ACHN (cell line): Measurements from ENCODE around the gene GNGT1.

Source experiments
- DNase-seq: peaks from one replicate; pipeline ENCODE4 v3.0.0-alpha.2; 2015
- in situ Hi-C: cut with HindIII; loops from 2 replicates; pipeline ENCODE4 v1.10.0; 2017; ENCODE audit warnings: low sequenced_read_pairs, low pct_ligation_motif_present, low pct_unique_long_range_greater_than_20kb

Gene GNGT1

DNA sequence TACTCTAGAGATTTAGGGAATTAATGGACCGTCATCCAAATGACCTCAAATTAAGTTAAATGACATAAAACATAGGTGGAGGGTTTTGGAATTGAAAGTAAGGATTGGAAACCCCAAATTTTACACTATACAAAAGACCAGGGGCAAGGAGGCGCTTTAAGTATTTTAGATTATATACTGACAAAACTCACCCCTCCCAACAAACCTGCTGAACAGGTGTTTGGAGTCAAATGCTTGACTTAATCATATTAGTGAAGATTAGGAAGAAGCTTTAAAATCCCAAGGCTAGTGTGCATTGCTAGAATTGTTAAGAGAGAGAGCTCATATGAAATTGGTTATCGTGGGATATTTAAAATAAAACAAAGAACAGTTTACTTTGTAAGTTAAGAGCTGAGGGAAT is at the start of gene GNGT1:
Gene GNGT1 (plus strand): TSS at position 301 of the 400 bp plus-strand sequence. CDS start 180 bp downstream, outside the sequence.
- in situ Hi-C loops: no loop called here

DNA sequence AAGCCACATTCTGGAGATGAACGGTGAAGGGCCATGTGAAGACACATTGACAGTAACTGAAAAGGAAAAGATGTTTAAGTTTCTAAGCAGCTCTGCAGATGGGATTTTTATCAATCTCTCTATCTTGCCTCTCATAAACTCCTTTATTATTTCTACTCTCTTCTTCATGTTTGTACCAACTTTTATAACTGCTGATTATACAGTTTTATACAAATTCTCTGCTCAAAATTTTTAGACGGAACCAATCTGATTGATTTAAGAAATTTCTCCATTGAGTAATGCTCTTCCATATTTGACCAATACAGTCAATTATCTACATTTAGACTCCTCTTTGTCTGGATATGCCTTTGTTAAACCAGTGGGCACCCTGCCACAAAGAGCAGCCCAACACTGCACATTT is 47.5 kb upstream of the GNGT1 start:
- DNase-seq: no peak
- in situ Hi-C loops: no loop called here

More for the DNA sequence above, at the start of gene GNGT1:
- no peak for DNase-seq

- DNase-seq: no peak
- in situ Hi-C loops: no loop called here
These were observed 46.1 kb upstream of the GNGT1 start for GRCh38 chr7:93860261-93860660.

DNA sequence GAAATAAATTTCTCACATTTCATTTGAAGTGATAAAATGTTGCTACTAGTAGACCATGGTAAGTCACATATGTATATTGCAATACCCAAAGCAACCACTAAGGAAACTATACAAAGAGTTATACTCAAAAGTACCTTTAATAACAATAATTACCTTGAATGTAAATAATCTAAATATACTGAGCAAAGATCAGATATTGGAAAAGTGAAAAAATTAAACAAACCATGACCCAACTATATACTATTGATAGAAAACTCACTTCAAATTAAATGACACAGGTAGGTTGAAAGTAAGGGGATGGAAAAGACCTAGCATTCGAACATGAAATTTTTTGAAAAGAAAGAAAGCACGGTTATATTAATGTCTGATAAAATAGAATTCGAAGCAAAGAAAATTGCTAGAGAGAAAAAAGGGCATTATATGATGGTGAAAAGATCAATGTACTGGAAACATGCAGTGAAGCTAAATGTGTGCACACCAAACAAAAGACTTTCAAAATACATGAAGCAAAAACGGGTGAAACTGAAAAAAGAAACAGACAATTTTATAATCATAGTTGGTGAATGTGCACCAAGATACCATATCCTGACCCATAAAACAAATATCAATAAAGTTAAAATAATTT is 44.9 kb upstream of the GNGT1 start:
- in situ Hi-C loops: no loop called here
- DNase-seq: peak; percentile 29

DNA sequence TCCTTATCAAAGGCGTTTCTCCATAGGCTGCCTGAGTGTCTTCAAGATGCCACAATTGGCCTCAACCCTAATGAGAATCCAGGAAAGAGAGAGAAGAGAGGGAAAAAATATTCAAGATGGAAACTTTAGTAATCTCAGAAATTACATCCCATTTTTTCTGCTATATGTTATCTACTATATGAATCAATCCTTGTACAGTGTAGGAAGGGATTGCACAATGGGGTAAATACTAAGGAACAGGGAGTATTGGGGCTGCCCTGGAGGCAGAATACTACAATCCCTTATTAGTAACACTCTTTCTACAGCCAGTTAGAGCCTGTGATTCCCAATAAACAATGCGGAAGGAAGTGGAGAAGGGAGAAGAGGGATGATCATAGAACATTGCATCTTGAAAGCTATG is 43.7 kb upstream of the GNGT1 start:
- DNase-seq: no peak
- in situ Hi-C loops: no loop called here

DNA sequence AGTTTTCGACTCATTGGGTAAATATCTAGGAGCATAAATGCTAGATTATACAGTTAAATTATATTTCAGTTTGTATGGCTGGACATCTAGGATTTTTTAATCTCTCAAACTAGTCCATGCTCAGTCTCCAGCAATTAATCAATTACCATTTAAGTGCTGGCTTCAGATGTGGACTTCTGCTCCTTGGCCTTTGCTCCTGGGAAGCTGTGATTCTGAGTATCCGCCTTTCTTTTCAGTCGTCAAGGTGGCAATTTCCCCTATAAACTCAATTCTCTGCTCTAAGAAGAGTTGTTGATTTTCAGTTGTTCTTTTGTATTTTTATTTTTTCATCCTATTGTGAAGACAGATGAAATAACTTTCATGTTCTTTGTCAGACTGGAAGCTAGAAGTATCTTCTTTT is 39.5 kb upstream of the GNGT1 start:
- in situ Hi-C loops: no loop called here

GRCh38 chr7:93873998-93874574 is 32.3 kb upstream of the GNGT1 start:
- in situ Hi-C loops: no loop called here

More for the DNA sequence above, 39.5 kb upstream of the GNGT1 start:
- DNase-seq: no peak

DNA sequence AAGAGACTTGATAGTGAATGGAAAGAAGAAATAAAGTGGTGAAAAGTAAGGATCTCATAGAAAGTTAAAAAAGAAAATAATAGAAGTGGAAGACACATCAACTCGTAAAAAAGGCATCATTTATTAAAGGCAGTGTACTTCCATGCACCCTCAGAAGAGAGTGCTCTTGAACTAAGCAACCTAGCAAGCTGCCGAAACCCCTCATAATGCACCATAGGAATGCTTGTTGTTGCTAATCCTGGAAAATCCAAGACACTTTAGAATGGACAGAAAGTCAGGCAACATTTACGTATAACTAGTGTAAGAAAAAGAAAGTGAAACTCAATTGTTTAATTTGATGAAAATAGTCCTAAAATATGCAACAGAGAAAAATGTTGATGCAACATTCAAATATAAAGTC is 28.6 kb upstream of the GNGT1 start:
- DNase-seq: no peak
- in situ Hi-C loops: loop anchor here (25.0 kb wide), 1 partner anchor 165 kb away; no protein-coding TSS in a partner anchor

More at GRCh38 chr7:93873998-93874574, 32.3 kb upstream of the GNGT1 start:
- no peak for DNase-seq

GRCh38 chr7:93879356-93879755 is 27.0 kb upstream of the GNGT1 start:
- in situ Hi-C loops: loop anchor here (25.0 kb wide), 1 partner anchor 167 kb away; no protein-coding TSS in a partner anchor
- DNase-seq: no peak

GRCh38 chr7:93882468-93882867 is 23.9 kb upstream of the GNGT1 start:
- no peak for DNase-seq
- in situ Hi-C loops: loop anchor here (25.0 kb wide), 1 partner anchor 170 kb away; no protein-coding TSS in a partner anchor

- no peak for DNase-seq
- in situ Hi-C loops: loop anchor here (25.0 kb wide), 1 partner anchor 171 kb away; no protein-coding TSS in a partner anchor
These were observed 23.1 kb upstream of the GNGT1 start for GRCh38 chr7:93883078-93883916.

DNA sequence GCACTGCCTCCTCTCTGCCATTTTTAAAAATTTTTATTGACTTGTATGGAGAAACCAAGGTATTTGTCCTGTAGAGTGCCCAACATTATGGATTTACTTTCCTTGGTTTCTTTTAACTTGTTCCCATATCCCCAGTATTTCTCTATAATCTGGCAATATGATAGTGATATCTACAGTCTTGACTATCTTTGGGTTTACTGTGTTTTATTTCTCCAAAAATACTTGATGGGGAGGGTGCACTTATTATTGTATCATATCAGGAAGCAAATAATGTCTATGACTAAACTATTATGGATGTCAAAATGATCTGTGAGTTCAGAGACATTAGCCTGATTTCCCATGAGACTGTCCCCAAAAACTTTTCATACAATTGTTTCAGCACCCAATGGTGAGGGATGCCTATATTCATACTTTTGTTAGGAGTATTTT is 22.4 kb upstream of the GNGT1 start:
- no peak for DNase-seq
- in situ Hi-C loops: loop anchor here (25.0 kb wide), 1 partner anchor 172 kb away; no protein-coding TSS in a partner anchor

DNA sequence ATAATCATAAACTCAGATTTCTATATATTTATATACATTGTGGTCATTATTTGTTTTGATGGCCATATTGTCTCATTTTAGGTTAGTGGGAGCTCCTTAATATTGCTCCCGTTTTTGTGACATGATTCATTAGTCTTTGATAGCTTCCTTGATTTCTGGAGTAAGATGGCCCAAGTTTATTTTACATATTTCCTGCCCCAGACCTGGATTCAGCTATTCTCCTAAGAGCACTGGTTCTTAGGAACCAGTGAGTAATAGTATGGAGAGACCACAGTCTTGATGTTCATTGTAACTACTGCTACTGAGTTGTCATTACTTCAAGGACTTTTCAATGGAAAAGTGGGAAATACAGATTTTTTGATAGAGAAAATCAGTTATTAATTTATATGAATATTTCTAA is 21.8 kb upstream of the GNGT1 start:
- in situ Hi-C loops: loop anchor here (25.0 kb wide), 1 partner anchor 172 kb away; no protein-coding TSS in a partner anchor
- DNase-seq: no peak

GRCh38 chr7:93889261-93889660 is 17.1 kb upstream of the GNGT1 start:
- in situ Hi-C loops: loop anchor here (25.0 kb wide), 1 partner anchor 177 kb away; no protein-coding TSS in a partner anchor

GRCh38 chr7:93890041-93890463 is 16.3 kb upstream of the GNGT1 start:
- peak; percentile 82 for DNase-seq
- in situ Hi-C loops: loop anchor here (25.0 kb wide), 1 partner anchor 178 kb away; no protein-coding TSS in a partner anchor

More at GRCh38 chr7:93889261-93889660, 17.1 kb upstream of the GNGT1 start:
- peak; percentile 62 for DNase-seq

GRCh38 chr7:93890464-93891068 is 15.8 kb upstream of the GNGT1 start, which contains the start of gene TFPI2:
TSS of gene TFPI2 (minus strand) at chr7:93890753. CDS start at chr7:93890678, 75 bp downstream.
- peak; percentile 97 for DNase-seq
- in situ Hi-C loops: loop anchor here (25.0 kb wide), 1 partner anchor 178 kb away; no protein-coding TSS in a partner anchor

DNA sequence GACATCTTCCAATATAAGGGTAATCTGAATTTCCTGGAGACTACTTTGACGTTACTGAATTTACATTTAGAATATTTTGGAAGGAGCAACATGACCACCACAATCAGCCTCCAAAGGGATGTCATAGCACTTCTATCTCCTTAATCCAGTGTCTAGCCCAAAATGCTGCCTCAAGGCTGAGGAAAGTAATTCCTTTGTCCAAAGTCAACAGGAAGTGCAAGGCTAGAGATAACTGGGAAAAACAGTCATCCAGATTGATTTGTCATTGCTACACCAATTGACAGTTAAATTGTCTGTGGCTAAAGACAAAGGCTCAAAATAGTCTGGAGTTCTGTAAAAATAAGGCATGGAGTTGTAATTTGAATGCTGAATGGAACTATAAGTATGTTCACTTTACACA is 11.9 kb upstream of the GNGT1 start:
- in situ Hi-C loops: loop anchor here (25.0 kb wide), 1 partner anchor 182 kb away; no protein-coding TSS in a partner anchor
- no peak for DNase-seq

- in situ Hi-C loops: loop anchor here (25.0 kb wide), 1 partner anchor 183 kb away; no protein-coding TSS in a partner anchor
- no peak for DNase-seq
These were observed 11.3 kb upstream of the GNGT1 start for GRCh38 chr7:93894966-93895640.
